ENCODE results near the gene NCR2. TPM values are rescaled to one million over a fixed set of nuclear protein-coding genes. Genes with fewer than 3 reads are reported as not detected.

The NCR2 gene
- total and polyA plus RNA-seq, 2 donors (not counting 1 experiment from before 2014, with no cell fraction given): not detected

DNA sequence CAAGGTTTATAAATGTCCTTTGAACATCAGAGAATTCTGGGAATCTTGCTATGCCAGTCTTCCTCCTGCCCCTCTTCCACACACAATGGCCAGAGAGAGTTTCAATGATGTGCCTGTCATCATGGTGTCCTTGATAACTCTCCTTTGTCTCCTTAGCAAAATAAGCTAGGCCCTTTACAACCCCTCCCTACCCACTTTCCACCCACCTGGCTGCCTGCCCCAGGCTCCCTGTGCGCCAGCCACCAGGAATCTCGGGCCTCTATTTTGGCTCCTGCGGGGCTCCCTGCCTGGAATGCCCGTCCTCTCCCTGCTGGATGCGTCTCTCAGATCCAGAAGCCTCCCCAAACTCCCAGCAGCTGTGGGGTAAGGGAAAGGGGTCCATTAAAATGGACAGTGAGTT is 60.9 kb downstream of the NCR2 start:
- peaks cover 49% of the 10 kb centered on the region for H3K27me3 Mint-ChIP-seq
- peaks cover 0 to 22% (median 3%) of the 10 kb centered on the region in 4 experiments for H3K27me3 ChIP-seq (replicated peaks in 1 of 4; ENCODE audit: control extremely low read depth in 1 of 4, control insufficient read depth in 3 of 4, insufficient read depth in 4 of 4, low read length in 3 of 4)
- POLR2A ChIA-PET: no interaction called here
- no peak overlapping the region for H3K9ac ChIP-seq (ENCODE audit: low read length)
- WGBS (ENCODE audit: insufficient coverage): no CpG with 5 or more reads among the region's 5 CpGs
- no peaks in the 10 kb centered on the region for H3K4me1 Mint-ChIP-seq
- intact Hi-C loops (cut with micrococcal nuclease): no loop called here
- H3K4me3 ChIP-seq (ENCODE audit: control extremely low read depth in 1 of 5, extremely low read depth in 1 of 5, insufficient read depth in 1 of 5, low read depth in 2 of 5, low read length in 4 of 5): no peak overlapping the region
- no peak overlapping the region for H3K4me2 ChIP-seq (replicated peaks; ENCODE audit: low read depth, low read length, poor library complexity, severe bottlenecking)
- no peaks in the 10 kb centered on the region for H3K79me2 ChIP-seq (ENCODE audit: control insufficient read depth, insufficient read depth, low read length)
- no peak for TF ChIP-seq EZH2 (IDR thresholded peaks at IDR 0.05; ENCODE audit: borderline replicate concordance, insufficient read depth, low read depth, low read length, poor library complexity, severe bottlenecking)
- TF ChIP-seq, protein P1, sequence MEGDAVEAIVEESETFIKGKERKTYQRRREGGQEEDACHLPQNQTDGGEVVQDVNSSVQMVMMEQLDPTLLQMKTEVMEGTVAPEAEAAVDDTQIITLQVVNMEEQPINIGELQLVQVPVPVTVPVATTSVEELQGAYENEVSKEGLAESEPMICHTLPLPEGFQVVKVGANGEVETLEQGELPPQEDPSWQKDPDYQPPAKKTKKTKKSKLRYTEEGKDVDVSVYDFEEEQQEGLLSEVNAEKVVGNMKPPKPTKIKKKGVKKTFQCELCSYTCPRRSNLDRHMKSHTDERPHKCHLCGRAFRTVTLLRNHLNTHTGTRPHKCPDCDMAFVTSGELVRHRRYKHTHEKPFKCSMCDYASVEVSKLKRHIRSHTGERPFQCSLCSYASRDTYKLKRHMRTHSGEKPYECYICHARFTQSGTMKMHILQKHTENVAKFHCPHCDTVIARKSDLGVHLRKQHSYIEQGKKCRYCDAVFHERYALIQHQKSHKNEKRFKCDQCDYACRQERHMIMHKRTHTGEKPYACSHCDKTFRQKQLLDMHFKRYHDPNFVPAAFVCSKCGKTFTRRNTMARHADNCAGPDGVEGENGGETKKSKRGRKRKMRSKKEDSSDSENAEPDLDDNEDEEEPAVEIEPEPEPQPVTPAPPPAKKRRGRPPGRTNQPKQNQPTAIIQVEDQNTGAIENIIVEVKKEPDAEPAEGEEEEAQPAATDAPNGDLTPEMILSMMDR (IDR thresholded peaks at IDR 0.05): no peak
- H3K4me3 Mint-ChIP-seq: no peak overlapping the region
- H3K27ac Mint-ChIP-seq: no peak overlapping the region
- no peak overlapping the region for H2AFZ ChIP-seq (ENCODE audit: insufficient read depth, low read depth, low read length, poor library complexity, severe bottlenecking)
- no peak for DNase-seq
- CTCF ChIA-PET: no interaction called here
- no peak overlapping the region for H3K27ac ChIP-seq (ENCODE audit: low read length in 2 of 2)
- peaks cover 0 to 17% (median 6%) of the 10 kb centered on the region in 3 donors for H3K9me3 ChIP-seq (ENCODE audit: control extremely low read depth in 1 of 3, control insufficient read depth in 2 of 3, insufficient read depth in 1 of 3, low read length in 2 of 3)
- peaks cover 14% of the 10 kb centered on the region for H3K9me3 Mint-ChIP-seq (ENCODE audit: insufficient read depth)
- no peaks in the 10 kb centered on the region for H3K36me3 ChIP-seq (replicated peaks in 1 of 2; ENCODE audit: control extremely low read depth in 1 of 2, control insufficient read depth in 1 of 2, extremely low read depth in 1 of 2, insufficient read depth in 2 of 2, low read length in 1 of 2)
- no peak for ATAC-seq (ENCODE audit: low read depth)
- no peaks in the 10 kb centered on the region for H3K4me1 ChIP-seq (ENCODE audit: control insufficient read depth in 2 of 2, insufficient read depth in 2 of 2, low read length in 2 of 2)
- H4K20me1 ChIP-seq (ENCODE audit: control insufficient read depth, insufficient read depth, low read length, poor library complexity, severe bottlenecking): no peaks in the 10 kb centered on the region

DNA sequence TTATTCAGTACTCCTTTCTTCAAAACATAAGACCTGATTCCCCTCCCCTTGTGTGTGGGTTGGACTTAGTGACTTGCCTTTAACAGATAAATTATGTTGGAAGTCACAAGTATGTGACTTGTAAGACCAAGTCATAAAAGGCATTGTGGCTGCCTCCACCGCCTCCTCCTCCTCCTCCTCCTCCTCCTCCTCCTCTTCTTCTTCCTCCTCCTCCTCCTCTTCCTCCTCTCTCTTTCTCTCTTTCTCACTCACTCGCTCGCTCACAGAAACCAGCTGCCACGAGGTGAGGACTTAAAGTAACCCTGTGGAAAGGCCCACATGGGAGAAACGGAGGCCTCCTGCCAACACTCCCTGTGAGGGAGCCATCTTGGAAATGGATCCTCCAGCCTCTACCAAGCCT is 64.0 kb downstream of the NCR2 start:
- peaks cover 14% of the 10 kb centered on the region for H3K9me3 Mint-ChIP-seq (ENCODE audit: insufficient read depth)
- ChIA-PET POLR2A (no interaction called here), CTCF (no interaction called here)
- peaks cover 52% of the 10 kb centered on the region for H3K27me3 Mint-ChIP-seq
- ATAC-seq (ENCODE audit: low read depth): no peak
- Histone ChIP-seq H3K9me3 (ENCODE audit: control extremely low read depth in 1 of 3, control insufficient read depth in 2 of 3, insufficient read depth in 1 of 3, low read length in 2 of 3) (peaks cover 0 to 9% (median 8%) of the 10 kb centered on the region in 3 donors), H3K27ac (ENCODE audit: low read length in 2 of 2) (no peak overlapping the region), H3K27me3 (replicated peaks in 1 of 4; ENCODE audit: control extremely low read depth in 1 of 4, control insufficient read depth in 3 of 4, insufficient read depth in 4 of 4, low read length in 3 of 4) (peaks cover 0 to 26% (median 6%) of the 10 kb centered on the region in 4 experiments), H3K36me3 (replicated peaks in 1 of 2; ENCODE audit: control extremely low read depth in 1 of 2, control insufficient read depth in 1 of 2, extremely low read depth in 1 of 2, insufficient read depth in 2 of 2, low read length in 1 of 2) (no peaks in the 10 kb centered on the region), H3K4me2 (replicated peaks; ENCODE audit: low read depth, low read length, poor library complexity, severe bottlenecking) (no peak overlapping the region), H4K20me1 (ENCODE audit: control insufficient read depth, insufficient read depth, low read length, poor library complexity, severe bottlenecking) (no peaks in the 10 kb centered on the region), H3K9ac (ENCODE audit: low read length) (no peak overlapping the region), H3K79me2 (ENCODE audit: control insufficient read depth, insufficient read depth, low read length) (no peaks in the 10 kb centered on the region), H2AFZ (ENCODE audit: insufficient read depth, low read depth, low read length, poor library complexity, severe bottlenecking) (no peak overlapping the region), H3K4me1 (ENCODE audit: control insufficient read depth in 2 of 2, insufficient read depth in 2 of 2, low read length in 2 of 2) (no peaks in the 10 kb centered on the region), H3K4me3 (ENCODE audit: control extremely low read depth in 1 of 5, extremely low read depth in 1 of 5, insufficient read depth in 1 of 5, low read depth in 2 of 5, low read length in 4 of 5) (no peak overlapping the region)
- H3K27ac Mint-ChIP-seq: no peak overlapping the region
- intact Hi-C loops (cut with micrococcal nuclease): no loop called here
- 84% methylated on average over 4 of the region's 5 CpGs for WGBS (ENCODE audit: insufficient coverage)
- no peak for DNase-seq
- H3K4me3 Mint-ChIP-seq: no peak overlapping the region
- no peaks in the 10 kb centered on the region for H3K4me1 Mint-ChIP-seq
- TF ChIP-seq EZH2 (IDR thresholded peaks at IDR 0.05; ENCODE audit: borderline replicate concordance, insufficient read depth, low read depth, low read length, poor library complexity, severe bottlenecking): no peak
- TF ChIP-seq, protein P1 (IDR thresholded peaks at IDR 0.05): no peak

Small RNA genes lying within 50 kb of the gene (small RNA-seq; reads per million reads assigned to genes)
- not detected for gene RNU6-643P (ENCODE audit: insufficient read length, low read depth, low replicate concordance)

Other genes starting within 250 kb of the NCR2 start
- not detected in 2 replicates for gene TREML1, start 181.3 kb upstream of the NCR2 start, total RNA-seq
- 0.07 and 1.9 TPM in 2 replicates for gene TREML1, start 181.3 kb upstream of the NCR2 start, polyA plus RNA-seq
- gene TREM2, start 172.5 kb upstream of the NCR2 start, total RNA-seq: not detected in 2 replicates
- gene TREM2, start 172.5 kb upstream of the NCR2 start, polyA plus RNA-seq: 0.33 TPM in 1 of 2 replicates, not detected in the other
- 9.6 and 10.3 TPM in 2 replicates for gene TREML2, start 134.5 kb upstream of the NCR2 start, total RNA-seq
- 47.7 and 51.1 TPM in 2 replicates for gene TREML2, start 134.5 kb upstream of the NCR2 start, polyA plus RNA-seq
- not detected in 2 replicates for gene TREML4, start 107.3 kb upstream of the NCR2 start, total RNA-seq
- 1.7 TPM in 1 of 2 replicates, not detected in the other for gene TREML4, start 107.3 kb upstream of the NCR2 start, polyA plus RNA-seq
- 0.39 TPM in 1 of 2 replicates, not detected in the other for gene TREM1, start 48.9 kb upstream of the NCR2 start, total RNA-seq
- 1.5 and 1.9 TPM in 2 replicates for gene TREM1, start 48.9 kb upstream of the NCR2 start, polyA plus RNA-seq
- 37.5 and 38.7 TPM in 2 replicates for gene FOXP4, start 210.8 kb downstream of the NCR2 start, total RNA-seq
- 15.9 and 17.0 TPM in 2 replicates for gene FOXP4, start 210.8 kb downstream of the NCR2 start, polyA plus RNA-seq

All from B cell (primary cell).